ENCODE results near the gene CDC42BPA.

DNA sequence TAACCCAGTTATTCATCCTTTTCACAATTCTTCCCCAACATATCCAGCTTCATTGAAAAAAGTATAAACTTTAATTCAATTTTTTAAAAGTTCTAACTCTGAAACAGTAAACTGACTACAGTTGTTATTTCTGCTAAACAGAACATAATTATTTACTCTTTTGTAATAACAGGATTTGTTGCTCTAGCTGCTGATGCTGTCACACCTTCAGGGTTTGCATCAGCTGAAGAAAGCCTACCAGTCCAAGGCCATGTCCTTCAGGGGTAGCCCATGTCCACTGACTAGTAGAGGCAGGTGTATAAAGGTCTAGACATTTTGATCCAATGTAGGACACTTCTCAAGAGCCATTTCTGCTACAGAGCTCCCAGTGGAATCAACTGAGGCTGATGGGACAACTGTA lies 107.7 kb downstream of the CDC42BPA start:
- TF ChIP-seq, protein P1, sequence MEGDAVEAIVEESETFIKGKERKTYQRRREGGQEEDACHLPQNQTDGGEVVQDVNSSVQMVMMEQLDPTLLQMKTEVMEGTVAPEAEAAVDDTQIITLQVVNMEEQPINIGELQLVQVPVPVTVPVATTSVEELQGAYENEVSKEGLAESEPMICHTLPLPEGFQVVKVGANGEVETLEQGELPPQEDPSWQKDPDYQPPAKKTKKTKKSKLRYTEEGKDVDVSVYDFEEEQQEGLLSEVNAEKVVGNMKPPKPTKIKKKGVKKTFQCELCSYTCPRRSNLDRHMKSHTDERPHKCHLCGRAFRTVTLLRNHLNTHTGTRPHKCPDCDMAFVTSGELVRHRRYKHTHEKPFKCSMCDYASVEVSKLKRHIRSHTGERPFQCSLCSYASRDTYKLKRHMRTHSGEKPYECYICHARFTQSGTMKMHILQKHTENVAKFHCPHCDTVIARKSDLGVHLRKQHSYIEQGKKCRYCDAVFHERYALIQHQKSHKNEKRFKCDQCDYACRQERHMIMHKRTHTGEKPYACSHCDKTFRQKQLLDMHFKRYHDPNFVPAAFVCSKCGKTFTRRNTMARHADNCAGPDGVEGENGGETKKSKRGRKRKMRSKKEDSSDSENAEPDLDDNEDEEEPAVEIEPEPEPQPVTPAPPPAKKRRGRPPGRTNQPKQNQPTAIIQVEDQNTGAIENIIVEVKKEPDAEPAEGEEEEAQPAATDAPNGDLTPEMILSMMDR (conservative IDR thresholded peaks at IDR 0.05; ENCODE audit: low read depth, low read length) = no peak
- TF ChIP-seq EZH2 (IDR thresholded peaks at IDR 0.05; ENCODE audit: low read length, unreplicated experiment) = no peak
